ENCODE results near the gene HLA-DRB1. TPM values are rescaled to one million over a fixed set of nuclear protein-coding genes. Genes with fewer than 3 reads are reported as not detected.
A peak's percentile ranks its signal among the peaks of the same experiment; 100 is the strongest.
"Not testable (repeated sequence)": the region's sequence is repeated elsewhere in the genome, so short reads cannot be mapped to it uniquely, and the experiment has no call there.

HLA-DRB1 gene
- total RNA-seq, 1 donor from 2014 or later: not detected

GRCh38 chr6:32553037-32553742 is 36.5 kb downstream of the HLA-DRB1 start:
- H3K27me3 ChIP-seq (ENCODE audit: control insufficient read depth, insufficient read depth, low read length): no peaks in the 10 kb centered on the region
- FAIRE-seq: peak; percentile 75
- no peaks in the 10 kb centered on the region for H3K36me3 ChIP-seq (ENCODE audit: control insufficient read depth, insufficient read depth, low read length)
- no peak overlapping the region for H3K4me3 ChIP-seq (ENCODE audit: low read depth, low read length)
- TF ChIP-seq CTCF (IDR thresholded peaks at IDR 0.05; ENCODE audit: insufficient read depth, low read length, severe bottlenecking): no peak
- DNase-seq (ENCODE audit: low read depth): no peak

- Histone ChIP-seq H3K36me3 (ENCODE audit: control insufficient read depth, insufficient read depth, low read length) (no peaks in the 10 kb centered on the region), H3K4me3 (ENCODE audit: low read depth, low read length) (no peak overlapping the region), H3K27me3 (ENCODE audit: control insufficient read depth, insufficient read depth, low read length) (no peaks in the 10 kb centered on the region)
- TF ChIP-seq CTCF (IDR thresholded peaks at IDR 0.05; ENCODE audit: insufficient read depth, low read length, severe bottlenecking): no peak
- no peak for DNase-seq (ENCODE audit: low read depth)
- FAIRE-seq: no peak
These were observed 38.2 kb downstream of the HLA-DRB1 start for GRCh38 chr6:32551410-32551809.

GRCh38 chr6:32539839-32540238 is 49.8 kb downstream of the HLA-DRB1 start:
- Histone ChIP-seq H3K36me3 (ENCODE audit: control insufficient read depth, insufficient read depth, low read length) (no peaks in the 10 kb centered on the region), H3K4me3 (ENCODE audit: low read depth, low read length) (no peak overlapping the region), H3K27me3 (ENCODE audit: control insufficient read depth, insufficient read depth, low read length) (no peaks in the 10 kb centered on the region)
- no peak for FAIRE-seq
- TF ChIP-seq CTCF (IDR thresholded peaks at IDR 0.05; ENCODE audit: insufficient read depth, low read length, severe bottlenecking): no peak
- peak; percentile 1 for DNase-seq (ENCODE audit: low read depth)

GRCh38 chr6:32530431-32530793 is 59.2 kb downstream of the HLA-DRB1 start:
- H3K36me3 ChIP-seq (ENCODE audit: control insufficient read depth, insufficient read depth, low read length); DNase-seq (ENCODE audit: low read depth); H3K27me3 ChIP-seq (ENCODE audit: control insufficient read depth, insufficient read depth, low read length); FAIRE-seq; H3K4me3 ChIP-seq (ENCODE audit: low read depth, low read length): not testable (repeated sequence)

GRCh38 chr6:32529697-32530430 is 59.8 kb downstream of the HLA-DRB1 start, which contains the start of gene HLA-DRB5:
Gene HLA-DRB5, minus strand, starts transcription at chr6:32530287. Its CDS starts 63 bp downstream, at chr6:32530224.
- DNase-seq (ENCODE audit: low read depth) (peak; percentile 26), FAIRE-seq (no peak)
- no peak for TF ChIP-seq CTCF (IDR thresholded peaks at IDR 0.05; ENCODE audit: insufficient read depth, low read length, severe bottlenecking)
- Histone ChIP-seq H3K27me3 (ENCODE audit: control insufficient read depth, insufficient read depth, low read length) (no peaks in the 10 kb centered on the region), H3K36me3 (ENCODE audit: control insufficient read depth, insufficient read depth, low read length) (no peaks in the 10 kb centered on the region), H3K4me3 (ENCODE audit: low read depth, low read length) (no peak within 1 kb of the TSS)

Other genes starting within 250 kb of the HLA-DRB1 start
- gene TSBP1, start 217.9 kb downstream of the HLA-DRB1 start, total RNA-seq: not detected in 2 replicates
- gene BTNL2, start 182.7 kb downstream of the HLA-DRB1 start, total RNA-seq: 0.13 and 0.26 TPM in 2 replicates
- gene HLA-DRA, start 150.0 kb downstream of the HLA-DRB1 start, total RNA-seq: 0.13 TPM in 1 of 2 replicates, not detected in the other
- not detected in 2 replicates for gene HLA-DRB5, start 59.6 kb downstream of the HLA-DRB1 start, total RNA-seq
- not detected in 2 replicates for gene HLA-DQA1, start 47.6 kb upstream of the HLA-DRB1 start, total RNA-seq
- 1.4 TPM in 1 of 2 replicates, not detected in the other for gene HLA-DQB1, start 76.8 kb upstream of the HLA-DRB1 start, total RNA-seq
- gene HLA-DQA2, start 151.5 kb upstream of the HLA-DRB1 start, total RNA-seq: not detected in 2 replicates
- gene HLA-DQB2, start 173.7 kb upstream of the HLA-DRB1 start, total RNA-seq: not detected in 2 replicates
- 0.26 and 3.2 TPM in 2 replicates for gene HLA-DOB, start 227.2 kb upstream of the HLA-DRB1 start, total RNA-seq
- 25.0 and 43.1 TPM in 2 replicates for gene TAP2, start 248.9 kb upstream of the HLA-DRB1 start, total RNA-seq